ENCODE results near the gene MCMBP. TPM values are rescaled to one million over a fixed set of nuclear protein-coding genes. Genes with fewer than 3 reads are reported as not detected.

Gene MCMBP
- total RNA-seq, 4 donors from 2014 or later = 24.2 to 54.9 (median 41.8) TPM

DNA sequence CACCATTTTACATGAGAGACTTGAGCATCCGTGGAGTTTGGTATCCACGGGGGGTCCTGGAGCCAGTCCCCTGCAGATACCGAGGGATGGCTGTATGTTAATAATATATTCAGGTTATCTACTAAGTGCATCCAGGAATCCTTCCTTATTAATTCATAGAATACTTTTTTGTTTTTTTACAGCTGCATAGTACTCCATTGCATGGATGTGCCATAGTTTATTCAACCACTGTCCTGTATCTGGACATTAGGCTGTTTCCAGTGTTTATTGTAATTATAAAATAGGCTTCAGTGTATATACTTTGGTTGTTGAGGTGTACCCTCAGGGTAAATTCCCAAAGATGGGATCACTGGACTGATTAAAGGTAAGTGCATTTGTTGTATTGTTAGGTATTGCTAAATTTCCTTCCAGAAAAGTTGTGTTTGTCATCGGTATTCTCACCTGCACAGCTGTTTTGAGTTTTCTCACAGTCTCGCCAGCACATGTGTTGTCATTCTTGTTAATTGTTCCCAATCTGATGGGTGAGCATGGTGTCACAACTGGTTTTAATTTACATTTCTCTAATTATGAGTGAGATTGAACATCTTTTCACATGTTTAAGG lies 91.7 kb downstream of the MCMBP start:
- intact Hi-C loops (cut with DNase I) = no loop called here
- 93 to 94% methylated on average over 5 of the region's 5 CpGs for WGBS, 2 donors
- no peaks in the 10 kb centered on the region for H3K27me3 ChIP-seq
- TF ChIP-seq POLR2A (IDR thresholded peaks at IDR 0.05) = no peak
- TF ChIP-seq, protein P1, sequence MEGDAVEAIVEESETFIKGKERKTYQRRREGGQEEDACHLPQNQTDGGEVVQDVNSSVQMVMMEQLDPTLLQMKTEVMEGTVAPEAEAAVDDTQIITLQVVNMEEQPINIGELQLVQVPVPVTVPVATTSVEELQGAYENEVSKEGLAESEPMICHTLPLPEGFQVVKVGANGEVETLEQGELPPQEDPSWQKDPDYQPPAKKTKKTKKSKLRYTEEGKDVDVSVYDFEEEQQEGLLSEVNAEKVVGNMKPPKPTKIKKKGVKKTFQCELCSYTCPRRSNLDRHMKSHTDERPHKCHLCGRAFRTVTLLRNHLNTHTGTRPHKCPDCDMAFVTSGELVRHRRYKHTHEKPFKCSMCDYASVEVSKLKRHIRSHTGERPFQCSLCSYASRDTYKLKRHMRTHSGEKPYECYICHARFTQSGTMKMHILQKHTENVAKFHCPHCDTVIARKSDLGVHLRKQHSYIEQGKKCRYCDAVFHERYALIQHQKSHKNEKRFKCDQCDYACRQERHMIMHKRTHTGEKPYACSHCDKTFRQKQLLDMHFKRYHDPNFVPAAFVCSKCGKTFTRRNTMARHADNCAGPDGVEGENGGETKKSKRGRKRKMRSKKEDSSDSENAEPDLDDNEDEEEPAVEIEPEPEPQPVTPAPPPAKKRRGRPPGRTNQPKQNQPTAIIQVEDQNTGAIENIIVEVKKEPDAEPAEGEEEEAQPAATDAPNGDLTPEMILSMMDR (IDR thresholded peaks at IDR 0.05) = no peak
- DNase-seq = no peak
- H3K36me3 ChIP-seq = no peaks in the 10 kb centered on the region
- H3K4me1 ChIP-seq = no peaks in the 10 kb centered on the region
- H3K9me3 ChIP-seq = no peaks in the 10 kb centered on the region
- no peak overlapping the region for H3K27ac ChIP-seq
- H3K4me3 ChIP-seq = no peak overlapping the region

Other genes starting within 250 kb of the MCMBP start
- gene BAG3, start 221.5 kb downstream of the MCMBP start, total RNA-seq = 100 to 1,000 TPM in 1 of 4 donors, 10 to 100 TPM in 3; 51.6 to 102 (median 57.2) TPM
- 10 to 100 TPM in 2 of 4 donors, 1 to 10 TPM in 2; 5.3 to 11.4 (median 9.4) TPM for gene INPP5F, start 146.8 kb downstream of the MCMBP start, total RNA-seq
- 10 to 100 TPM; 13.0 to 20.5 (median 16.5) TPM for gene SEC23IP, start 19.9 kb upstream of the MCMBP start, total RNA-seq

Measured in esophagus squamous epithelium (tissue), 5 donors.